ENCODE measurements around the gene KIF16B. TPM values are rescaled to one million over a fixed set of nuclear protein-coding genes. Genes with fewer than 3 reads are reported as not detected.

Gene KIF16B
- total RNA-seq, 1 donor from 2014 or later = 9.1 TPM

- no peak overlapping the region for H3K27ac Mint-ChIP-seq
- no peak for ATAC-seq (ENCODE audit: low read depth)
- CTCF ChIA-PET = no interaction called here
Observed at GRCh38 chr20:16451001-16451400, 122.2 kb downstream of the KIF16B start.

GRCh38 chr20:16446991-16447390 is 126.3 kb downstream of the KIF16B start:
- no peak for TF ChIP-seq CTCF (IDR thresholded peaks at IDR 0.05)
- H3K27ac Mint-ChIP-seq = no peak overlapping the region
- peaks cover 15% of the 10 kb centered on the region for H3K4me1 Mint-ChIP-seq
- no peaks in the 10 kb centered on the region for H3K27me3 Mint-ChIP-seq
- H3K9me3 Mint-ChIP-seq = no peaks in the 10 kb centered on the region
- H3K4me3 Mint-ChIP-seq = no peak overlapping the region
- H3K36me3 Mint-ChIP-seq (ENCODE audit: low read depth) = peaks cover 13% of the 10 kb centered on the region
- CTCF ChIA-PET = interaction anchor here (1.5 kb wide), 1 partner anchor 27 kb away, joined by 3 read pairs; no protein-coding TSS in a partner anchor
- POLR2A ChIA-PET = no interaction called here
- ATAC-seq (ENCODE audit: low read depth) (no peak), DNase-seq (no peak)
- intact Hi-C loops (cut with micrococcal nuclease) = no loop called here

More at GRCh38 chr20:16451001-16451400, 122.2 kb downstream of the KIF16B start:
- Mint-ChIP-seq H3K4me3 (no peak overlapping the region), H3K4me1 (peaks cover 17% of the 10 kb centered on the region), H3K36me3 (ENCODE audit: low read depth) (peaks cover 13% of the 10 kb centered on the region), H3K27me3 (no peaks in the 10 kb centered on the region), H3K9me3 (no peaks in the 10 kb centered on the region)
- DNase-seq = no peak
- intact Hi-C loops (cut with micrococcal nuclease) = no loop called here
- TF ChIP-seq CTCF (IDR thresholded peaks at IDR 0.05) = no peak
- POLR2A ChIA-PET = no interaction called here

DNA sequence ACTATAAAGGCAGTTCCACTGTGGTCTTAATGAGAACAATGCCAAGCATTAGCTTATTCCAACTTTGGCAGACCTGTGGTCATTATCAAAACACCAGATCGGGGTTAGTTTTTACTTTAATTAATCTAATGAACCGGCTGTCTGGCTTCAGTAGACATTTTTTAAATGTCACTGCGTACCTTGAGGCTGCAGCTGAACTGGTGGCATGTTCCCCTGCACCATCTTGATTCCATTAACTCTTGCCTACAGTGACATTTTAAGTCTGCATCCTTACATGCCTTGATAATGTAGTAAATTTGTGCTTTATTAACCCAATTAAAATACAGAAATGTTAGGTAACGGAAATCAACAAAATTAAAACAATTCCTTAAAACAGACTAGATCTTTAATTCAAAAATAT is 127.0 kb downstream of the KIF16B start:
- no peaks in the 10 kb centered on the region for H3K9me3 Mint-ChIP-seq
- peaks cover 13% of the 10 kb centered on the region for H3K36me3 Mint-ChIP-seq (ENCODE audit: low read depth)
- no peak overlapping the region for H3K27ac Mint-ChIP-seq

GRCh38 chr20:16445482-16445881 is 127.8 kb downstream of the KIF16B start:
- intact Hi-C loops (cut with micrococcal nuclease) = no loop called here
- Mint-ChIP-seq H3K9me3 (no peaks in the 10 kb centered on the region), H3K4me3 (no peak overlapping the region), H3K27me3 (no peaks in the 10 kb centered on the region), H3K4me1 (peaks cover 3% of the 10 kb centered on the region), H3K27ac (no peak overlapping the region), H3K36me3 (ENCODE audit: low read depth) (peaks cover 11% of the 10 kb centered on the region)
- DNase-seq (no peak), ATAC-seq (ENCODE audit: low read depth) (no peak)
- ChIA-PET POLR2A (no interaction called here), CTCF (no interaction called here)
- no peak for TF ChIP-seq CTCF (IDR thresholded peaks at IDR 0.05)

More for the DNA sequence above, 127.0 kb downstream of the KIF16B start:
- intact Hi-C loops (cut with micrococcal nuclease) = no loop called here
- TF ChIP-seq CTCF (IDR thresholded peaks at IDR 0.05) = no peak
- ATAC-seq (ENCODE audit: low read depth) (no peak), DNase-seq (no peak)
- ChIA-PET CTCF (no interaction called here), POLR2A (no interaction called here)
- H3K27me3 Mint-ChIP-seq = no peaks in the 10 kb centered on the region
- H3K4me1 Mint-ChIP-seq = peaks cover 10% of the 10 kb centered on the region
- no peak overlapping the region for H3K4me3 Mint-ChIP-seq

DNA sequence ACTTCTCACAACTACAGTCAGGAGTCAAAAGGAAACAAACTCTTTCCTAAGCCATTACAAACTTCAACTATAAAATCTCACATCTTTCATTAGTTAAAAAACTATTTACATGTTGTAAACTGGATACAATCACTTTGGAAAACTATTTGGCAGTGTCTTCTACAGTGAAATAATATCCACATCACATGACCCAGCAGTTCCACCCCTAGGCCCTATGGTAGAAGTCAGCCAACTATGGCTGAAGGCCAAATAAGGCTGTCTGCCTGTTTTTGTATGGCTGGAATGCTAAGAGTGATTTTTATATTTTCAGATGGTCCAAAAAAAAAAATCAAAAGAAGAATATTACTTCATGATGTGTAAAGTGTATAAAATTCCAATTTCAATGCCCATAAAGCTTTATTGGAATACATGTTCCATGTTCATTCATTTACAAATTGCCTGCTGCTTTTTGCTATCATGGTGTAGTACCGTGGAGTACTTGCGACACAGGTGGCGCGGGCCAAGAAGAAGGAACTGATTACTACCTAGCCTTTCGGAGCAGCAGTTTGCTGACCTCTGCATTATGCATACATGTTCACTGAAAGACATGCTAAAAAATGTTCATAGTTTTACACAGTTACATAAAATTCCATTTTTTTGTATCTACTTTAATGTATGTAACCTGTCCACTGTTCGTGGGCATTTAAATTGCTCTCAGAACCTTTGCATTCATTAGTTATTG is 129.0 kb downstream of the KIF16B start:
- POLR2A ChIA-PET = no interaction called here

More for the DNA sequence above, 129.0 kb downstream of the KIF16B start:
- CTCF ChIA-PET = no interaction called here
- H3K36me3 Mint-ChIP-seq (ENCODE audit: low read depth) = peaks cover 11% of the 10 kb centered on the region
- intact Hi-C loops (cut with micrococcal nuclease) = no loop called here
- H3K9me3 Mint-ChIP-seq = peaks cover 6% of the 10 kb centered on the region
- no peak overlapping the region for H3K4me3 Mint-ChIP-seq
- ATAC-seq (ENCODE audit: low read depth) = no peak
- H3K4me1 Mint-ChIP-seq = peaks cover 2% of the 10 kb centered on the region
- no peak overlapping the region for H3K27ac Mint-ChIP-seq
- no peak for DNase-seq
- no peaks in the 10 kb centered on the region for H3K27me3 Mint-ChIP-seq
- no peak for TF ChIP-seq CTCF (IDR thresholded peaks at IDR 0.05)

All from activated B cell treated with CpG ODN at 0.5 μM for 24 hours (primary cell).